Measurements from ENCODE around the gene PPP1CC.

GRCh38 chr12:110683888-110684287 is 58.8 kb downstream of the PPP1CC start:
- no peak for TF ChIP-seq POLR2A (IDR thresholded peaks at IDR 0.05; ENCODE audit: low read depth, low read length)
- no peak for TF ChIP-seq CTCF (conservative IDR thresholded peaks at IDR 0.05; ENCODE audit: low read depth, low read length)
